NB4 (cell line): ENCODE measurements around the gene BTBD9.

Experiments used
- CTCF ChIP-seq: IDR thresholded peaks from one replicate; pipeline ENCODE4 v1.5.1; 2012; ENCODE audit warnings: low read depth, low read length
- MYC ChIP-seq: IDR thresholded peaks from 2 replicates; pipeline ENCODE4 v1.6.1; 2011; ENCODE audit warnings: low read depth, low read length

DNA sequence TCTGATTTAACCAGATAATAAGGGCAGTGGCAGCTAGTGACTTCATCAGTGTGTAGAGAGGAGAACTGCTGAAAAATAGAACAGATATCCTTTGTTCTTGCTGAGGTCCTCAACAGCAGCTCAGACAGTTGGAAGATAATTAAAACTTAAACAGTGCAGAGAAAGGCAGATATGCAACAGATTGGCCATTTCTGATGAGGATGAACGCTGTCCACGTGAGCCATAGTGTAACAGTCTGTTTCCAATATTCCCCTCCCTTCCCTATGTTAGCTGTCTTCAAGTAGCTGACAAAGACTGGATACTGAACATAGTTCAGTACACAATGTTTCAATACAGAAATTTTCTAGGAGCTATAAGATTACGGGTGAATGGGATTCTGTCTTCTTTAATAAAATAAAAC is 291.4 kb downstream of the BTBD9 start:
- no peak for TF ChIP-seq CTCF
- TF ChIP-seq MYC = no peak
